Naive thymus-derived CD4-positive, alpha-beta T cell (primary cell): Measurements from ENCODE around the gene WDR70. TPM values are rescaled to one million over a fixed set of nuclear protein-coding genes. Genes with fewer than 3 reads are reported as not detected.

Experiments
- ATAC-seq: fragments of 150-1000 bp; cut with Tn5 transposase; 2 replicates; pipeline ENCODE4 v1.10.0; 2021; ENCODE audit warnings: mild to moderate bottlenecking, moderate library complexity
- CTCF ChIA-PET: fragments of 350-600 bp; sonication (Branson Sonifier 250); formaldehyde crosslinking; loops from one replicate; lab custom pipeline; 2021; ENCODE audit warnings: antibody characterized with exemption; lab: Charles Lee
- POLR2A ChIA-PET: fragments of 350-600 bp; sonication (Branson Sonifier 250); formaldehyde crosslinking; loops from one replicate; lab custom pipeline; 2021; ENCODE audit warnings: antibody characterized with exemption, inconsistent platforms; lab: Charles Lee
- DNase-seq, 9 donors: peaks; one replicate each; pipeline versions ENCODE4 v3.0.0 to v3.0.0-alpha.2; 2020 to 2022; ENCODE audit warnings: mixed read lengths in 1 of 9
- H3K27ac ChIP-seq: one replicate; pipeline ENCODE4 v1.7.0; 2013; ENCODE audit warnings: mild to moderate bottlenecking, low read depth, low read length, moderate library complexity
- H3K27me3 ChIP-seq, 2 donors: one replicate each; pipeline ENCODE4 v1.7.0; 2013; ENCODE audit warnings: low read length in 2 of 2, mild to moderate bottlenecking in 2 of 2, moderate library complexity in 2 of 2; ENCODE audit not compliant: control insufficient read depth in 2 of 2, insufficient read depth in 2 of 2
- H3K36me3 ChIP-seq, 3 experiments: 1 replicate in 2 of 3; 2 replicates in 1 of 3; pipeline ENCODE4 v1.7.0; 2013; ENCODE audit warnings: low read length in 3 of 3, mild to moderate bottlenecking in 3 of 3, moderate library complexity in 1 of 3; ENCODE audit not compliant: insufficient read depth in 3 of 3, control insufficient read depth in 2 of 3
- H3K4me1 ChIP-seq, 2 donors: one replicate each; pipeline ENCODE4 v1.7.0; 2013; ENCODE audit warnings: low read length in 2 of 2, mild to moderate bottlenecking in 2 of 2, moderate library complexity in 1 of 2; ENCODE audit not compliant: control insufficient read depth in 2 of 2, insufficient read depth in 2 of 2
- H3K4me3 ChIP-seq: 2 replicates; pipeline ENCODE4 v1.7.0; 2013; ENCODE audit warnings: mild to moderate bottlenecking, low read length
- H3K9me3 ChIP-seq, 3 experiments: 1 replicate in 2 of 3; 2 replicates in 1 of 3; pipeline ENCODE4 v1.7.0; 2013; ENCODE audit warnings: low read length in 3 of 3; ENCODE audit not compliant: control insufficient read depth in 2 of 3
- H3K27ac Mint-ChIP-seq, 9 donors: one replicate each; pipeline ENCODE4 v1.8.0; 2020 to 2022; ENCODE audit warnings: mixed read lengths in 9 of 9, mild to moderate bottlenecking in 8 of 9, moderate library complexity in 5 of 9, inconsistent platforms in 2 of 9
- H3K27me3 Mint-ChIP-seq, 5 donors: one replicate each; pipeline ENCODE4 v1.8.0; 2021 to 2022; ENCODE audit warnings: mixed read lengths in 5 of 5, mild to moderate bottlenecking in 1 of 5
- H3K36me3 Mint-ChIP-seq, 5 donors: one replicate each; pipeline ENCODE4 v1.8.0; 2020 to 2022; ENCODE audit warnings: mixed read lengths in 5 of 5, mild to moderate bottlenecking in 3 of 5, inconsistent platforms in 1 of 5
- H3K4me1 Mint-ChIP-seq, 7 donors: one replicate each; pipeline ENCODE4 v1.8.0; 2020 to 2022; ENCODE audit warnings: mixed read lengths in 7 of 7, mild to moderate bottlenecking in 3 of 7, inconsistent platforms in 1 of 7
- H3K4me3 Mint-ChIP-seq, 10 donors: one replicate each; pipeline ENCODE4 v1.8.0; 2020 to 2022; ENCODE audit warnings: mild to moderate bottlenecking in 10 of 10, mixed read lengths in 10 of 10, moderate library complexity in 6 of 10, inconsistent platforms in 2 of 10
- H3K9me3 Mint-ChIP-seq, 11 donors: one replicate each; pipeline ENCODE4 v1.8.0; 2020 to 2022; ENCODE audit warnings: mixed read lengths in 11 of 11, mild to moderate bottlenecking in 4 of 11, inconsistent platforms in 1 of 11, moderate library complexity in 1 of 11
- intact Hi-C, 2 donors: fragments of 100-400 bp; cut with micrococcal nuclease; formaldehyde crosslinking; loops; one replicate each; pipeline ENCODE4 v1.15.1; 2023
- polyA plus RNA-seq, 2 donors: library from polyadenylated mRNA; unstranded; fragments of 300-500 nt; fragmentation: Illumina TruSeq; gene quantifications; one replicate each; pipeline ENCODE4 v1.2.3, GENCODE V29; 2021
- total RNA-seq, 6 experiments: library from RNA in 5 of 6; stranded (reverse) in 5 of 6; gene quantifications; 1 replicate in 5 of 6; 2 replicates in 1 of 6; pipeline ENCODE4 v1.2.3 and lab custom pipeline; 2021 to 2026

Gene WDR70
- total and polyA plus RNA-seq, 7 experiments from 2014 or later, result 17.7 to 41.4 (median 38.8) TPM

- H3K4me3 Mint-ChIP-seq, result peak overlapping the region in 1 of 10 donors; percentile 67
- ChIA-PET CTCF (no interaction called here), POLR2A (no interaction called here)
- Histone ChIP-seq H3K4me3 (no peak overlapping the region), H3K4me1 (peaks cover 0 to 9% of the 10 kb centered on the region in 2 donors), H3K27ac (no peak overlapping the region), H3K27me3 (no peaks in the 10 kb centered on the region), H3K9me3 (no peaks in the 10 kb centered on the region), H3K36me3 (peaks cover 0 to 37% (median 3%) of the 10 kb centered on the region in 3 experiments)
- H3K36me3 Mint-ChIP-seq, result peaks cover 11 to 70% (median 49%) of the 10 kb centered on the region in 5 donors
- peaks cover 0 to 27% (median 0%) of the 10 kb centered on the region in 7 donors for H3K4me1 Mint-ChIP-seq
- no peaks in the 10 kb centered on the region for H3K27me3 Mint-ChIP-seq
- intact Hi-C loops, result loop anchor here in 1 of 2 donors (1.0 to 5.0 kb wide), 3 partner anchors 16 to 845 kb away; partner anchors contain the start of gene NIPBL
- H3K9me3 Mint-ChIP-seq, result peaks cover 0 to under 1% (median 0%) of the 10 kb centered on the region in 11 donors
- no peak for DNase-seq
- peak overlapping the region in 2 of 9 donors; percentile 32 to 85 for H3K27ac Mint-ChIP-seq
- ATAC-seq, result peak; percentile 72
Measured at GRCh38 chr5:37722236-37723161, 343.4 kb downstream of the WDR70 start.

- Histone ChIP-seq H3K27me3 (no peaks in the 10 kb centered on the region), H3K4me1 (peaks cover 0 to 9% of the 10 kb centered on the region in 2 donors), H3K36me3 (peaks cover 0 to 40% (median 3%) of the 10 kb centered on the region in 3 experiments), H3K4me3 (no peak overlapping the region), H3K9me3 (no peaks in the 10 kb centered on the region), H3K27ac (no peak overlapping the region)
- H3K36me3 Mint-ChIP-seq, result peaks cover 11 to 74% (median 50%) of the 10 kb centered on the region in 5 donors
- DNase-seq (peak in 1 of 9 donors; percentile 33), ATAC-seq (no peak)
- no peaks in the 10 kb centered on the region for H3K27me3 Mint-ChIP-seq
- no peaks in the 10 kb centered on the region for H3K9me3 Mint-ChIP-seq
- peak overlapping the region in 1 of 10 donors; percentile 67 for H3K4me3 Mint-ChIP-seq
- ChIA-PET CTCF (interaction anchor here (0.6 kb wide), 1 partner anchor 21 kb away, joined by 4 read pairs; no protein-coding TSS in a partner anchor), POLR2A (no interaction called here)
- intact Hi-C loops, result loop anchor here in 1 of 2 donors (1.0 to 5.0 kb wide), 3 partner anchors 15 to 846 kb away; partner anchors contain the start of gene NIPBL
- peak overlapping the region in 1 of 9 donors; percentile 85 for H3K27ac Mint-ChIP-seq
- peaks cover 0 to 27% (median 2%) of the 10 kb centered on the region in 7 donors for H3K4me1 Mint-ChIP-seq
Measured at GRCh38 chr5:37723162-37723961, 344.2 kb downstream of the WDR70 start.

GRCh38 chr5:37724395-37725125 lies 345.4 kb downstream of the WDR70 start:
- H3K27ac ChIP-seq, result no peak overlapping the region
- no peaks in the 10 kb centered on the region for H3K27me3 ChIP-seq
- H3K4me3 Mint-ChIP-seq, result no peak overlapping the region
- no peaks in the 10 kb centered on the region for H3K9me3 Mint-ChIP-seq
- intact Hi-C loops, result loop anchor here in 1 of 2 donors (5.0 kb wide), 2 partner anchors 612 to 847 kb away; partner anchors contain the start of gene NIPBL
- peaks cover 0 to 47% (median 3%) of the 10 kb centered on the region in 3 experiments for H3K36me3 ChIP-seq
- peaks cover 17 to 84% (median 55%) of the 10 kb centered on the region in 5 donors for H3K36me3 Mint-ChIP-seq
- H3K4me1 Mint-ChIP-seq, result peaks cover 0 to 27% (median 2%) of the 10 kb centered on the region in 7 donors
- ChIA-PET CTCF (no interaction called here), POLR2A (no interaction called here)
- DNase-seq, result no peak
- peaks cover 0 to 9% of the 10 kb centered on the region in 2 donors for H3K4me1 ChIP-seq
- no peak overlapping the region for H3K4me3 ChIP-seq
- ATAC-seq, result no peak
- no peaks in the 10 kb centered on the region for H3K9me3 ChIP-seq
- no peaks in the 10 kb centered on the region for H3K27me3 Mint-ChIP-seq
- no peak overlapping the region for H3K27ac Mint-ChIP-seq

- Histone ChIP-seq H3K36me3 (peaks cover 0 to 50% (median 3%) of the 10 kb centered on the region in 3 experiments), H3K4me3 (no peak overlapping the region), H3K27ac (no peak overlapping the region), H3K4me1 (peaks cover 0 to 9% of the 10 kb centered on the region in 2 donors), H3K9me3 (no peaks in the 10 kb centered on the region), H3K27me3 (no peaks in the 10 kb centered on the region)
- H3K27me3 Mint-ChIP-seq, result no peaks in the 10 kb centered on the region
- ATAC-seq (no peak), DNase-seq (no peak)
- CTCF ChIA-PET, result no interaction called here
- H3K4me1 Mint-ChIP-seq, result peaks cover 0 to 25% (median 2%) of the 10 kb centered on the region in 7 donors
- POLR2A ChIA-PET, result no interaction called here
- peaks cover 20 to 83% (median 55%) of the 10 kb centered on the region in 5 donors for H3K36me3 Mint-ChIP-seq
- no peak overlapping the region for H3K27ac Mint-ChIP-seq
- H3K4me3 Mint-ChIP-seq, result no peak overlapping the region
- intact Hi-C loops, result no loop called here
- no peaks in the 10 kb centered on the region for H3K9me3 Mint-ChIP-seq
Measured at GRCh38 chr5:37725185-37725584, 346.1 kb downstream of the WDR70 start.

- Mint-ChIP-seq H3K4me3 (no peak overlapping the region), H3K4me1 (peaks cover 0 to 11% (median 2%) of the 10 kb centered on the region in 7 donors), H3K27ac (no peak overlapping the region), H3K9me3 (no peaks in the 10 kb centered on the region), H3K36me3 (peaks cover 15 to 82% (median 54%) of the 10 kb centered on the region in 5 donors), H3K27me3 (no peaks in the 10 kb centered on the region)
- CTCF ChIA-PET, result no interaction called here
- peaks cover 0 to 41% (median 3%) of the 10 kb centered on the region in 3 experiments for H3K36me3 ChIP-seq
- no peak overlapping the region for H3K4me3 ChIP-seq
- intact Hi-C loops, result no loop called here
- H3K9me3 ChIP-seq, result no peaks in the 10 kb centered on the region
- POLR2A ChIA-PET, result no interaction called here
- DNase-seq (no peak), ATAC-seq (no peak)
- no peaks in the 10 kb centered on the region for H3K27me3 ChIP-seq
- H3K27ac ChIP-seq, result no peak overlapping the region
- H3K4me1 ChIP-seq, result no peaks in the 10 kb centered on the region
Measured at GRCh38 chr5:37727238-37727637, 348.1 kb downstream of the WDR70 start.
